HepG2 (cell line): ENCODE results near the gene AKAP8L. TPM values are rescaled to one million over a fixed set of nuclear protein-coding genes. Genes with fewer than 3 reads are reported as not detected.

Experiments
- ARNT ChIP-seq: fragments of 450-650 bp; IDR thresholded peaks from 2 replicates; pipeline ENCODE4 v1.6.1; 2017
- CBFB ChIP-seq: sonication (generic); formaldehyde crosslinking; IDR thresholded peaks from 2 replicates; pipeline ENCODE4 v1.4.0; 2020; ENCODE audit warnings: missing genetic modification reagents
- GABPB1 ChIP-seq: IDR thresholded peaks from 2 replicates; pipeline ENCODE4 v1.6.1; 2016; ENCODE audit warnings: mild to moderate bottlenecking, missing genetic modification reagents, moderate library complexity, missing compliant biosample characterization
- HMG20A ChIP-seq: IDR thresholded peaks from 2 replicates; pipeline ENCODE4 v1.6.1; 2016; ENCODE audit warnings: borderline replicate concordance
- KLF6 ChIP-seq: IDR thresholded peaks from 2 replicates; pipeline ENCODE4 v1.8.0; 2016; ENCODE audit warnings: missing biosample characterization, missing genetic modification reagents
- PBX3 ChIP-seq: sonication (generic); formaldehyde crosslinking; IDR thresholded peaks from 2 replicates; pipeline ENCODE4 v1.8.1; 2023; ENCODE audit warnings: missing genetic modification reagents, inconsistent platforms, borderline replicate concordance
- RCOR2 ChIP-seq: IDR thresholded peaks from 2 replicates; pipeline ENCODE4 v1.6.1; 2016; ENCODE audit warnings: missing biosample characterization, missing genetic modification reagents
- RXRB ChIP-seq: IDR thresholded peaks from 2 replicates; pipeline ENCODE4 v1.6.1; 2016; ENCODE audit warnings: borderline replicate concordance, missing genetic modification reagents, missing compliant biosample characterization
- SMYD3 ChIP-seq: sonication (generic); formaldehyde crosslinking; IDR thresholded peaks from 2 replicates; pipeline ENCODE4 v1.8.1; 2023; ENCODE audit warnings: mild to moderate bottlenecking, missing genetic modification reagents
- SOX6 ChIP-seq, 2 experiments: fragments of 450-650 bp in 1 of 2; sonication (generic) in 1 of 2; formaldehyde crosslinking in 1 of 2; IDR thresholded peaks; 2 replicates each; pipeline versions ENCODE4 v1.4.0 to v1.6.1; 2017 to 2020; ENCODE audit warnings: antibody characterized with exemption in 1 of 2, mild to moderate bottlenecking in 1 of 2, missing genetic modification reagents in 1 of 2
- SP140L ChIP-seq: sonication (generic); formaldehyde crosslinking; IDR thresholded peaks from 2 replicates; pipeline ENCODE4 v1.4.0; 2020; ENCODE audit warnings: missing genetic modification reagents, borderline replicate concordance
- SP5 ChIP-seq: IDR thresholded peaks from 2 replicates; pipeline ENCODE4 v1.6.1; 2016; ENCODE audit warnings: low read depth, borderline replicate concordance
- ZBTB40 ChIP-seq, 2 experiments: fragments of 450-650 bp in 1 of 2; sonication (generic) in 1 of 2; formaldehyde crosslinking in 1 of 2; IDR thresholded peaks; 2 replicates each; pipeline versions ENCODE4 v1.6.1 to v1.8.0; 2016 to 2022; ENCODE audit warnings: antibody characterized with exemption in 1 of 2, mild to moderate bottlenecking in 1 of 2, missing genetic modification reagents in 1 of 2
- ZFP36L2 ChIP-seq: sonication (generic); formaldehyde crosslinking; IDR thresholded peaks from 2 replicates; pipeline ENCODE4 v1.4.0; 2020; ENCODE audit warnings: missing genetic modification reagents
- ZFP82 ChIP-seq: sonication (generic); formaldehyde crosslinking; IDR thresholded peaks from 2 replicates; pipeline ENCODE4 v1.5.1; 2020; ENCODE audit warnings: mild to moderate bottlenecking, missing genetic modification reagents, borderline replicate concordance
- ZKSCAN5 ChIP-seq: sonication (generic); formaldehyde crosslinking; IDR thresholded peaks from 2 replicates; pipeline ENCODE4 v1.5.1; 2020; ENCODE audit warnings: mild to moderate bottlenecking, missing genetic modification reagents
- ZNF335 ChIP-seq: sonication (generic); formaldehyde crosslinking; IDR thresholded peaks from 2 replicates; pipeline ENCODE4 v1.4.0; 2020; ENCODE audit warnings: missing genetic modification reagents
- ZNF460 ChIP-seq: sonication (generic); formaldehyde crosslinking; IDR thresholded peaks from 2 replicates; pipeline ENCODE4 v1.5.1; 2020; ENCODE audit warnings: missing genetic modification reagents, mild to moderate bottlenecking, borderline replicate concordance
- ZNF790 ChIP-seq: sonication (generic); formaldehyde crosslinking; IDR thresholded peaks from 2 replicates; pipeline ENCODE4 v1.8.0; 2022; ENCODE audit warnings: missing genetic modification reagents, mild to moderate bottlenecking, borderline replicate concordance
- polyA plus RNA-seq, 8 experiments: library from polyadenylated mRNA; depleted of rRNA in 3 of 8; stranded (reverse) in 7 of 8; unstranded in 1 of 8; fragments of >200 nt; fragmentation: Illumina TruSeq in 4 of 8; extraction: Trizol in 4 of 8; gene quantifications; 2 replicates each; pipeline versions ENCODE4 v1.2.1 to v1.2.3, GENCODE V29; 2011 to 2016; ENCODE audit warnings: low read depth in 4 of 8, missing spikeins in 1 of 8, mixed read lengths in 1 of 8; ENCODE audit not compliant: insufficient read depth in 1 of 8
- total RNA-seq, 5 experiments: library from RNA; depleted of rRNA; stranded (reverse); fragments of >200 nt; fragmentation: Illumina TruSeq; extraction: Trizol; gene quantifications; 2 replicates each; pipeline ENCODE4 v1.2.3, GENCODE V29; 2016; ENCODE audit warnings: low read depth in 1 of 5

Gene AKAP8L
- total and polyA plus RNA-seq, 2 of the 13 experiments (the other 11 are each of a cell fraction or from before 2014, with no cell fraction given), result 48.2 to 49.6 TPM

- TF ChIP-seq GABPB1 (CRISPR knock-in tag) (no peak), SP5 (0 out of 2 replicates have a peak, but pooled peaks have one; percentile 10), RXRB (CRISPR knock-in tag) (peak; percentile 41; the same call in 1 of the 2 replicates), ZBTB40 (IDR thresholded peaks at IDR 0.05) (no peak), ZBTB40 (CRISPR knock-in tag; IDR thresholded peaks at IDR 0.05) (no peak), RCOR2 (no peak), ARNT (no peak), SMYD3 (no peak), ZFP82 (no peak), CBFB (CRISPR knock-in tag) (no peak), HMG20A (CRISPR knock-in tag) (no peak), SOX6 (IDR thresholded peaks at IDR 0.05) (no peak), SOX6 (CRISPR knock-in tag; IDR thresholded peaks at IDR 0.05) (peak; percentile 47; the same call in 1 of the 2 replicates), ZNF335 (CRISPR knock-in tag) (no peak), PBX3 (CRISPR knock-in tag) (no peak), ZFP36L2 (no peak), ZKSCAN5 (CRISPR knock-in tag) (no peak), KLF6 (CRISPR knock-in tag) (no peak), ZNF790 (CRISPR knock-in tag) (no peak), SP140L (CRISPR knock-in tag) (no peak), ZNF460 (CRISPR knock-in tag) (no peak)
Measured at GRCh38 chr19:15438124-15438496, 19.3 kb upstream of the AKAP8L start (continued).
